A673 (cell line): Measurements from ENCODE around the gene SCEL.

Experiments used
- CTCF ChIP-seq: fragments of 300-800, 200-600 bp; sonication (generic); conservative IDR thresholded peaks from 2 replicates; pipeline ENCODE4 v1.5.1; 2017; ENCODE audit warnings: low read depth, mild to moderate bottlenecking, antibody characterized with exemption, low read length, moderate library complexity, mixed read lengths
- EZH2 ChIP-seq: fragments of 200-600 bp; sonication (generic); IDR thresholded peaks from 2 replicates; pipeline ENCODE4 v1.6.1; 2017; ENCODE audit warnings: borderline replicate concordance, low read depth, mild to moderate bottlenecking, mixed read lengths, antibody characterized with exemption, low read length; ENCODE audit not compliant: poor library complexity, severe bottlenecking

GRCh38 chr13:77508959-77509620, 26.4 kb upstream of the SCEL start:
- TF ChIP-seq CTCF (no peak), EZH2 (no peak)
